HFF-Myc (cell line): ENCODE measurements around the gene YOD1.
A peak's percentile ranks its signal among the peaks of the same experiment; 100 is the strongest.
"Not testable (repeated sequence)": the region's sequence is repeated elsewhere in the genome, so short reads cannot be mapped to it uniquely, and the experiment has no call there.

Experiments
- DNase-seq: peaks from one replicate; pipeline ENCODE4 v3.0.0-alpha.2; 2011; ENCODE audit warnings: low read depth; ENCODE audit errors: extremely low read depth
- H3K4me3 ChIP-seq: replicated peaks from 2 replicates; pipeline ENCODE4 v1.5.1; 2011; ENCODE audit warnings: low read depth, mild to moderate bottlenecking, control low read depth, low read length
- TF ChIP-seq, protein P1 (sequence below): IDR thresholded peaks from 2 replicates; pipeline ENCODE4 v1.5.1; 2012; ENCODE audit warnings: mild to moderate bottlenecking, low read depth, low read length, control low read depth; ENCODE audit errors: missing control alignments

YOD1 gene

DNA sequence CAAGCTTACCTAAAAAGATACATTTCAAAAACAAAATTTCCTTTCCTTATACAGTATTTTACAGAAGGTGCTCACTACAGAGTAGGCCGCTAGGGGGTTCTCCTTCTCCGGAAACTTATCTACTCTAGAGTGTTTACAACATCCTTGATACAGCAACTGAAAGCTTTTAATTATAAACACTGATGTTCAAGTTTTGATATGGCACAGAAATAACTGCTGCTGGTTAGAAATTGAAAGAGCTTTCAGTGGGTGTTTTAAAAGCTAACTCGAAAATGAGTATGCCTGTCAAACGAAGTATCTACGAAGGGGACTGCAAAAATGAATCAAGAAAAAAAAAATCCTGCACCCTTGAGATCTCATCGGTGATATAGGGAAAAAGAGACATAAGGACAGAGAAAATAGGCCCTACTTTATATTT lies 1.0 kb downstream of the YOD1 start:
- H3K4me3 ChIP-seq = peak overlapping the region; percentile 92
- TF ChIP-seq, protein P1, sequence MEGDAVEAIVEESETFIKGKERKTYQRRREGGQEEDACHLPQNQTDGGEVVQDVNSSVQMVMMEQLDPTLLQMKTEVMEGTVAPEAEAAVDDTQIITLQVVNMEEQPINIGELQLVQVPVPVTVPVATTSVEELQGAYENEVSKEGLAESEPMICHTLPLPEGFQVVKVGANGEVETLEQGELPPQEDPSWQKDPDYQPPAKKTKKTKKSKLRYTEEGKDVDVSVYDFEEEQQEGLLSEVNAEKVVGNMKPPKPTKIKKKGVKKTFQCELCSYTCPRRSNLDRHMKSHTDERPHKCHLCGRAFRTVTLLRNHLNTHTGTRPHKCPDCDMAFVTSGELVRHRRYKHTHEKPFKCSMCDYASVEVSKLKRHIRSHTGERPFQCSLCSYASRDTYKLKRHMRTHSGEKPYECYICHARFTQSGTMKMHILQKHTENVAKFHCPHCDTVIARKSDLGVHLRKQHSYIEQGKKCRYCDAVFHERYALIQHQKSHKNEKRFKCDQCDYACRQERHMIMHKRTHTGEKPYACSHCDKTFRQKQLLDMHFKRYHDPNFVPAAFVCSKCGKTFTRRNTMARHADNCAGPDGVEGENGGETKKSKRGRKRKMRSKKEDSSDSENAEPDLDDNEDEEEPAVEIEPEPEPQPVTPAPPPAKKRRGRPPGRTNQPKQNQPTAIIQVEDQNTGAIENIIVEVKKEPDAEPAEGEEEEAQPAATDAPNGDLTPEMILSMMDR = peak; percentile 73
- DNase-seq = no peak

DNA sequence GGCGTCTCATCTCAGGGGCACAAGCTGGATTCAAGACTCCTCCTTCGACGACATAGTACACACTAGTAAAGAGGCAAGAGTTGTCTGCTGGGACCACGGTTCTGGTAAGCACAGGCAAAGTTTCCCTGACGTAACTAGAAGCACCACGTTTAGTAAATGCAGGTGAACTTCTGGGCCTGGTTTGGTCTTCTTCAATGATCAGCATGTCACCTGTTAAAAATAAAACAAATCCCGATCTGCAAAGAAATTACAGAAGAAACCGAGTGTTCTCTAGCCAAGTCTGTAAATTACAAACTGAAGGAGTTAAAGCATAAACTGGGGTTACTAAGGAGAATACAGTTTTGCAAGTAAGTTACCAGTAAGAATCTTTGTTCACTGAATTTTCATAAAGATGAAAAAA lies 1.5 kb downstream of the YOD1 start:
- DNase-seq = no peak
- peak overlapping the region; percentile 92 for H3K4me3 ChIP-seq
- TF ChIP-seq, protein P1 = no peak

DNA sequence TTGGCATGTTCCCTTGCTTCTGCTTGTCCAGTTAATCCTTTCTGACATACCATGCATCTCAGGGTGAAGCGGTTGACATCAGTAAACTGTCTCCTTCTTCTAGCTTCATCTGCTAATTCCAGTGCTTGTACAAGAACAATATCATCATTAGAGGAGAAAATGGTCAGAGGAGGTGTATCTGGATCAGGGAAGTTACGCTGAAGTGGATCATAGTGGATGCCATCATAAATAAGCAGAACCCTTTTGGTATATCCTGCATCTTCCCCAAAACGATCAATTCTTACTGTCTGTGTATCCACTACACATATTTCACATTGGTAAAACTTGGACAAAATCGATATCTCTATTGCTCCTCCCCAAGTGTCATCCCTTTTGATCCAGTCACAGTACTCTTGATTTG lies 2.0 kb downstream of the YOD1 start:
- no peak for DNase-seq
- peak overlapping the region; percentile 92 for H3K4me3 ChIP-seq
- TF ChIP-seq, protein P1 = no peak

DNA sequence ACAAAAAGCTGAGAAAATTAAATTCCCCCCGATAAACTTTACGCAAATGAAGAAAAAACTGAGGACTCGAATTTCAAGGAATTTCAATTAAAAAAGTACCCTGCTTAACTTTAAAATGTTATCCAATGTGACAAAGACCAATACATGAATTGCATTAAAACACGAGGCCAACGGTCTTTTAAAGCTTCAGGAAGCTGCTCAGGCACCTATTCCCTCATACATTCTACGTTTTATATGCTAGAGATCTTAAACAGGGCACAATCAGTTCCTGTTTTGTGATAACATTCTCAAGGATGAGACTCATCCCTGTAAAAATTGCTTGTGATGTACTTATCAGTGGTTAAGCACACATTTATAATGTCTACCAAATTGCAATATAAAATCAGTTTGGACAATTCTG lies 3.0 kb downstream of the YOD1 start:
- DNase-seq = no peak
- TF ChIP-seq, protein P1 = no peak
- H3K4me3 ChIP-seq = no peak overlapping the region

DNA sequence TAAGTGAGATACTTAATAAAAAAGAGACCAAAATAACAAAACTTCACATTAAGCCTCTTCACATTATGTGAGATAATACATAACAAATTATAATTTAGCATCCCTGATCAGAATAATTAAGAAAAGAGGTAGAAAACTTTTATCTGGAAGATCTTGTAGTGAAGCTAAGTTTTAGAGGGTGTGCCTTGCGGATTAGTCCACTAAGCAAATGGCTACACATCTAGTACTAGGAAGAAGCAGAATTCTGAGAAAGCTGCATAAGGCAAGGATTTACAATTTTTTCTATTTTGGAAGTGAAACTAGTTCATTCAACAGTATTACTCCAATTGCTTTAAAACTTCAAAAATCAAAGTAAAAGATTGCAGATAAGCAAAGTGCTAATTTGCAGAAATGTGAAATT lies 3.5 kb downstream of the YOD1 start:
- H3K4me3 ChIP-seq = no peak overlapping the region
- TF ChIP-seq, protein P1 = no peak
- DNase-seq = no peak

DNA sequence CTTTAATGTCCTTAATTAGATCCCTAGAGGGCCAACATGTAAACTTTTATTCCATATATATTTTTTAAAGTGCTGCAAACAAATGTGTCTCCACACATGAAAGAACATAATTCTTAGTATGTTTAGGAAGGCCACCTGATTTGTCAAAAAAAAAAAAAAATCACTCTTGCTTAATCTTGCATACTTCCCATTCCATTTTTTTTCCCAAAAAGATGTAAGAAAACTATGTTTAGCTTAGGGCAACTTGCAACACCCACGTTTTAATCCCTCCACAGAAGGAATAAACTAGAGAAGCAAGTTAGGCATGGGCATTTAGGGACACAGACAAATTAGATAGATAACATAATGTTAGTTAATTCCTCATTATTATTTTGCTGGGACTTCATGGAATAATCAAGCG lies 5.6 kb downstream of the YOD1 start:
- no peak overlapping the region for H3K4me3 ChIP-seq
- DNase-seq = no peak
- TF ChIP-seq, protein P1 = no peak

DNA sequence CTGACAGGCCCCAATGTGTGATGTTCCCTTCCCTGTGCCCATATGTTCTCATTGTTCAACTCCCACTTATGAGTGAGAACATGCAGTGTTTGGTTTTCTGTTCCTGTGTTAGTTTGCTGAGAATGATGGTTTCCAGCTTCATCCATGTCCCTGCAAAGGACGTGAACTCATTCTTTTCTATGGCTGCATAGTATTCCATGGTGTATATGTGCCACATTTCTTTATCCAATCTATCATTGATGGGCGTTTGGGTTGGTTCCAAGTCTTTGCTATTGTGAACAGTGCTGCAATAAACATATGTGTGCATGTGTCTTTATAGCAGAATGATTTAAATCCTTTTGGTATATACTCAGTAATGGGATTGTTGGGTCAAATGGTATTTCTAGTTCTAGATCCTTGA lies 9.6 kb downstream of the YOD1 start:
- DNase-seq = not testable (repeated sequence)

More for the DNA sequence above, 9.6 kb downstream of the YOD1 start:
- H3K4me3 ChIP-seq = not testable (repeated sequence)
